ENCODE results near the gene SPATC1L.
"Not testable (repeated sequence)": the region's sequence is repeated elsewhere in the genome, so short reads cannot be mapped to it uniquely, and the experiment has no call there.

DNA sequence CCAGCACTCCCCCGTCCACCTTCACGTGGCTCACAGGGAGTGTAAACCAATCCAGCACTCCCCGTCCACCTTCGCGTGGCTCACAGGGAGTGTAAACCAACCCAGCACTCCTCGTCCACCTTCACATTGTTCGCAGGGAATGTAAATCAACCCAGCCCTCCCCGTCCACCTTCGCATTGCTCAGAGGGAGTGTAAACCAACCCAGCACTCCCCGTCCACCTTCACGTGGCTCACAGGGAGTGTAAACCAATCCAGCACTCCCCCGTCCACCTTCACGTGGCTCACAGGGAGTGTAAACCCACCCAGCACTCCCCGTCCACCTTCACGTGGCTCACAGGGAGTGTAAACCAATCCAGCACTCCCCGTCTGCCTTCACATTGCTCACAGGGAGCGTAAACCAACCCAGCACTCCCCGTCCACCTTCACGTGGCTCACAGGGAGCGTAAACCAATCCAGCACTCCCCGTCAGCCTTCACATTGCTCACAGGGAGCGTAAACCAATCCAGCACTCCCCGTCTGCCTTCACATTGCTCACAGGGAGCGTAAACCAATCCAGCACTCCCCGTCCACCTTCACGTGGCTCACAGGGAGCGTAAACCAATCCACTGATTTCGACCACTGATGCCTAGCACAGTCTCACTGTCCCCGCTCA is 43.8 kb downstream of the SPATC1L start:
- not testable (repeated sequence) for TF ChIP-seq POLR2A (IDR thresholded peaks at IDR 0.05)
- TF ChIP-seq, protein P1, sequence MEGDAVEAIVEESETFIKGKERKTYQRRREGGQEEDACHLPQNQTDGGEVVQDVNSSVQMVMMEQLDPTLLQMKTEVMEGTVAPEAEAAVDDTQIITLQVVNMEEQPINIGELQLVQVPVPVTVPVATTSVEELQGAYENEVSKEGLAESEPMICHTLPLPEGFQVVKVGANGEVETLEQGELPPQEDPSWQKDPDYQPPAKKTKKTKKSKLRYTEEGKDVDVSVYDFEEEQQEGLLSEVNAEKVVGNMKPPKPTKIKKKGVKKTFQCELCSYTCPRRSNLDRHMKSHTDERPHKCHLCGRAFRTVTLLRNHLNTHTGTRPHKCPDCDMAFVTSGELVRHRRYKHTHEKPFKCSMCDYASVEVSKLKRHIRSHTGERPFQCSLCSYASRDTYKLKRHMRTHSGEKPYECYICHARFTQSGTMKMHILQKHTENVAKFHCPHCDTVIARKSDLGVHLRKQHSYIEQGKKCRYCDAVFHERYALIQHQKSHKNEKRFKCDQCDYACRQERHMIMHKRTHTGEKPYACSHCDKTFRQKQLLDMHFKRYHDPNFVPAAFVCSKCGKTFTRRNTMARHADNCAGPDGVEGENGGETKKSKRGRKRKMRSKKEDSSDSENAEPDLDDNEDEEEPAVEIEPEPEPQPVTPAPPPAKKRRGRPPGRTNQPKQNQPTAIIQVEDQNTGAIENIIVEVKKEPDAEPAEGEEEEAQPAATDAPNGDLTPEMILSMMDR (IDR thresholded peaks at IDR 0.05): not testable (repeated sequence)
